Naive thymus-derived CD4-positive, alpha-beta T cell (primary cell): ENCODE data around the gene SMCO4. TPM values are rescaled to one million over a fixed set of nuclear protein-coding genes. Genes with fewer than 3 reads are reported as not detected.
A peak's percentile ranks its signal among the peaks of the same experiment; 100 is the strongest.

Experiments used
- ATAC-seq: fragments of 150-1000 bp; cut with Tn5 transposase; 2 replicates; pipeline ENCODE4 v1.10.0; 2021; ENCODE audit warnings: mild to moderate bottlenecking, moderate library complexity
- CTCF ChIA-PET: fragments of 350-600 bp; sonication (Branson Sonifier 250); formaldehyde crosslinking; loops from one replicate; lab custom pipeline; 2021; ENCODE audit warnings: antibody characterized with exemption; lab: Charles Lee
- POLR2A ChIA-PET: fragments of 350-600 bp; sonication (Branson Sonifier 250); formaldehyde crosslinking; loops from one replicate; lab custom pipeline; 2021; ENCODE audit warnings: antibody characterized with exemption, inconsistent platforms; lab: Charles Lee
- DNase-seq, 9 donors: peaks; one replicate each; pipeline versions ENCODE4 v3.0.0 to v3.0.0-alpha.2; 2020 to 2022; ENCODE audit warnings: mixed read lengths in 1 of 9
- H3K27ac ChIP-seq: one replicate; pipeline ENCODE4 v1.7.0; 2013; ENCODE audit warnings: mild to moderate bottlenecking, low read depth, low read length, moderate library complexity
- H3K27me3 ChIP-seq, 2 donors: one replicate each; pipeline ENCODE4 v1.7.0; 2013; ENCODE audit warnings: low read length in 2 of 2, mild to moderate bottlenecking in 2 of 2, moderate library complexity in 2 of 2; ENCODE audit not compliant: control insufficient read depth in 2 of 2, insufficient read depth in 2 of 2
- H3K36me3 ChIP-seq, 3 experiments: 1 replicate in 2 of 3; 2 replicates in 1 of 3; pipeline ENCODE4 v1.7.0; 2013; ENCODE audit warnings: low read length in 3 of 3, mild to moderate bottlenecking in 3 of 3, moderate library complexity in 1 of 3; ENCODE audit not compliant: insufficient read depth in 3 of 3, control insufficient read depth in 2 of 3
- H3K4me1 ChIP-seq, 2 donors: one replicate each; pipeline ENCODE4 v1.7.0; 2013; ENCODE audit warnings: low read length in 2 of 2, mild to moderate bottlenecking in 2 of 2, moderate library complexity in 1 of 2; ENCODE audit not compliant: control insufficient read depth in 2 of 2, insufficient read depth in 2 of 2
- H3K4me3 ChIP-seq: 2 replicates; pipeline ENCODE4 v1.7.0; 2013; ENCODE audit warnings: mild to moderate bottlenecking, low read length
- H3K9me3 ChIP-seq, 3 experiments: 1 replicate in 2 of 3; 2 replicates in 1 of 3; pipeline ENCODE4 v1.7.0; 2013; ENCODE audit warnings: low read length in 3 of 3; ENCODE audit not compliant: control insufficient read depth in 2 of 3
- H3K27ac Mint-ChIP-seq, 9 donors: one replicate each; pipeline ENCODE4 v1.8.0; 2020 to 2022; ENCODE audit warnings: mixed read lengths in 9 of 9, mild to moderate bottlenecking in 8 of 9, moderate library complexity in 5 of 9, inconsistent platforms in 2 of 9
- H3K27me3 Mint-ChIP-seq, 5 donors: one replicate each; pipeline ENCODE4 v1.8.0; 2021 to 2022; ENCODE audit warnings: mixed read lengths in 5 of 5, mild to moderate bottlenecking in 1 of 5
- H3K36me3 Mint-ChIP-seq, 5 donors: one replicate each; pipeline ENCODE4 v1.8.0; 2020 to 2022; ENCODE audit warnings: mixed read lengths in 5 of 5, mild to moderate bottlenecking in 3 of 5, inconsistent platforms in 1 of 5
- H3K4me1 Mint-ChIP-seq, 7 donors: one replicate each; pipeline ENCODE4 v1.8.0; 2020 to 2022; ENCODE audit warnings: mixed read lengths in 7 of 7, mild to moderate bottlenecking in 3 of 7, inconsistent platforms in 1 of 7
- H3K4me3 Mint-ChIP-seq, 10 donors: one replicate each; pipeline ENCODE4 v1.8.0; 2020 to 2022; ENCODE audit warnings: mild to moderate bottlenecking in 10 of 10, mixed read lengths in 10 of 10, moderate library complexity in 6 of 10, inconsistent platforms in 2 of 10
- H3K9me3 Mint-ChIP-seq, 11 donors: one replicate each; pipeline ENCODE4 v1.8.0; 2020 to 2022; ENCODE audit warnings: mixed read lengths in 11 of 11, mild to moderate bottlenecking in 4 of 11, inconsistent platforms in 1 of 11, moderate library complexity in 1 of 11
- intact Hi-C, 2 donors: fragments of 100-400 bp; cut with micrococcal nuclease; formaldehyde crosslinking; loops; one replicate each; pipeline ENCODE4 v1.15.1; 2023
- polyA plus RNA-seq, 2 donors: library from polyadenylated mRNA; unstranded; fragments of 300-500 nt; fragmentation: Illumina TruSeq; gene quantifications; one replicate each; pipeline ENCODE4 v1.2.3, GENCODE V29; 2021
- total RNA-seq, 6 experiments: library from RNA in 5 of 6; stranded (reverse) in 5 of 6; gene quantifications; 1 replicate in 5 of 6; 2 replicates in 1 of 6; pipeline ENCODE4 v1.2.3 and lab custom pipeline; 2021 to 2026

Gene SMCO4
- total and polyA plus RNA-seq, 7 experiments from 2014 or later: 0.97 to 34.7 (median 3.9) TPM

DNA sequence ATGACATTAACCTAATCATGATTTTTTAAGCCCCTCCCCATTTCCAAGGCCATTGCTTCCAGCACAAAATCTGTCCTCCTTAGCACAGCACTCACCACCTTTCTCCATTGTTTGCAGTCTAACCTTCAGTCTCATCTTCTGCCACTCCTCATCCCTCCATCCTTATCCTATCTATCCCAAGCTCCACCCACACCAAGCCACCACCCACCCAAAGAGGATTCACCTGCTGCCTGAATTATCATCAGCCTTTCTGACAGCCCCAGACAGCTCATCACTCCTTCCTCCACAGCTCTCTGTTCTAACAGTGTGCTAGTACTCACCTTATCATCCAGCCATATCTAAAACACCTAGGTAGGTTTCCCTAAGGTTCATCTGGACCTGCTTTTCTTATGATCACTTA, 20.7 kb upstream of the SMCO4 start:
- Mint-ChIP-seq H3K4me3 (no peak overlapping the region), H3K27me3 (peaks cover 0 to 14% (median 8%) of the 10 kb centered on the region in 5 donors), H3K36me3 (no peaks in the 10 kb centered on the region), H3K4me1 (peaks cover 0 to 8% (median 0%) of the 10 kb centered on the region in 7 donors), H3K27ac (no peak overlapping the region), H3K9me3 (no peaks in the 10 kb centered on the region)
- DNase-seq (no peak), ATAC-seq (no peak)
- CTCF ChIA-PET: no interaction called here
- POLR2A ChIA-PET: no interaction called here
- Histone ChIP-seq H3K4me1 (no peaks in the 10 kb centered on the region), H3K36me3 (no peaks in the 10 kb centered on the region), H3K27ac (no peak overlapping the region), H3K27me3 (no peaks in the 10 kb centered on the region), H3K9me3 (no peaks in the 10 kb centered on the region), H3K4me3 (no peak overlapping the region)
- intact Hi-C loops: no loop called here

DNA sequence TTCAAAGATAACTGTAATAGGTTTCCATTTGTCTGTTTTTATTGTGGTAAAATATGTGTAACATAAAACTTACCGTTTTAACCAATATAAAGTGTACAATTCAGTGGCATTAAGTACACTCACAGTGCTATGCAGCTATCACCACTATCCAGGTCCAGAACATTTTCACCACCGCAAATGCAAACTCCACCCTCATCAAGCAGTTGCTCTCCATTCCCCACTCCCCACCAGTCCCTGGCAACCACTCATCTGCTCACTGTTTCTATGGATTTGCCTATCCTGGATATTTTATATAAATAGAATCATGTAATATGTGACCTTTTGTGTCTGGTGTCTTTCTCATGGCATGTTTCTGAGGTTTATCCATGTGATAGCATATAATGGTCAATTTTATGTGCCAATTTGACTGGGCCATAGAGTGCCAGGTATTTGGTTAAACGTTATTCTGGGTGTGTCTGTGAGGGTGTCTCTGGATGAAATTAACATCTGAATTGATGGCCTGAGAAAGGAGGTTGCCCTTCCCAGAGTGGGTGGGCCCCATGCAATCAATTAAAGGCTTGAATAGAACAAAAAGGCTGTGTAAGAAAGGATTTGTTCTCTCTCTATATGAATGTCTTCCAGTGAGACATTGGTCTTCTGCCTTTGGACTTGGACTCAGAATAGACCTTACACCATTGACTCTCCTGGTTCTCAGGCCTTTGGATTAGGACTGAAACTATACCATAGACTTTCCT, 17.2 kb upstream of the SMCO4 start:
- Histone ChIP-seq H3K36me3 (no peaks in the 10 kb centered on the region), H3K27me3 (no peaks in the 10 kb centered on the region), H3K27ac (no peak overlapping the region), H3K9me3 (no peaks in the 10 kb centered on the region), H3K4me1 (no peaks in the 10 kb centered on the region), H3K4me3 (no peak overlapping the region)
- Mint-ChIP-seq H3K4me1 (peaks cover 0 to 8% (median 0%) of the 10 kb centered on the region in 7 donors), H3K4me3 (no peak overlapping the region), H3K36me3 (no peaks in the 10 kb centered on the region), H3K27me3 (peaks cover 5 to 26% (median 14%) of the 10 kb centered on the region in 5 donors), H3K27ac (no peak overlapping the region), H3K9me3 (no peaks in the 10 kb centered on the region)
- DNase-seq (no peak), ATAC-seq (no peak)
- POLR2A ChIA-PET: no interaction called here
- CTCF ChIA-PET: no interaction called here
- intact Hi-C loops: no loop called here

DNA sequence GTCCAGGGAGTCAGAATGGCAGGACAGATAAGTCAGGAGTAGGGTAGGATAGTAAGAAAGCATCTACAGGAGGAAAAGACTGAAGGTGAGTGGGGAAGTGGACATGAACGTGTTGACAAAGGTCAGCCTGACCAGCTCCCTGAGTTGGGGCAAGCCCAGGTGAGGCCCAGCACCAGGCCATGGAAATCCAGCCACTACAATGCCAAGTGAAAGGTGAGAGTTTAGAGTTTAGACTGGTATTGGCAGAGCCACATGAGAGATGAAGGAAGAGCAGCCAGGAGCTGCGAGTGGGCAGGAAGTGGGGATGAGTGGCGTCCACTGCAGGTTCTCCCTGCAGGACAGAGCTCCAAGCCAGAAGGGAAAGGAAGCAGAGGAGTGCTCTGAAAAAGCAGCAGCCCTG, 16.5 kb upstream of the SMCO4 start:
- intact Hi-C loops: no loop called here

DNA sequence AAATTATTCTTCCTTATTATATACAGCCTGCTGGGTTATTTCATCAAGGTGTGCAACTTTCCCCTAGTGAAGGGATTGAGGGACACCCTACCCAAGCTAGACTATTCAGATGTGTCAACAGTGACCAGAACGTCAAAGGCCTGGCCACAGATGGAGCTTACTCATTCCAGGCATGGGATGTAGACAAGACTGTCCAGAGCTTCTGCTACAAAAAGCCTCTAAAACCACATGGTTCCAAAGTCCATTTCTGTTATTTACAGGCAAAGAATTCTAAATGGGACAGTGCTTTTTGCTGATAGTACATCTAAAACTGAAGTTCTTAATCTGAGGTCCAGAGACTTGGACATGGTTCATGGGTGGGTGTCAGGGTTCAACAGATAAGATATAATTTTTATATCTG, 9.7 kb upstream of the SMCO4 start:
- ChIA-PET CTCF (no interaction called here), POLR2A (no interaction called here)
- intact Hi-C loops: no loop called here
- Mint-ChIP-seq H3K4me1 (peaks cover 0 to 2% (median 0%) of the 10 kb centered on the region in 7 donors), H3K27me3 (peaks cover 16 to 42% (median 37%) of the 10 kb centered on the region in 5 donors), H3K4me3 (no peak overlapping the region), H3K27ac (no peak overlapping the region), H3K9me3 (peaks cover 0 to 2% (median 0%) of the 10 kb centered on the region in 11 donors), H3K36me3 (no peaks in the 10 kb centered on the region)
- no peaks in the 10 kb centered on the region for H3K9me3 ChIP-seq
- DNase-seq (no peak), ATAC-seq (no peak)
- H3K36me3 ChIP-seq: no peaks in the 10 kb centered on the region
- no peaks in the 10 kb centered on the region for H3K27me3 ChIP-seq
- no peak overlapping the region for H3K27ac ChIP-seq
- H3K4me3 ChIP-seq: no peak overlapping the region
- H3K4me1 ChIP-seq: no peaks in the 10 kb centered on the region

More for the DNA sequence above, 16.5 kb upstream of the SMCO4 start:
- Mint-ChIP-seq H3K4me1 (peaks cover 0 to 8% (median 0%) of the 10 kb centered on the region in 7 donors), H3K9me3 (no peaks in the 10 kb centered on the region), H3K36me3 (no peaks in the 10 kb centered on the region), H3K27ac (peak overlapping the region in 1 of 9 donors; percentile 2), H3K27me3 (peaks cover 12 to 26% (median 21%) of the 10 kb centered on the region in 5 donors), H3K4me3 (no peak overlapping the region)
- no peaks in the 10 kb centered on the region for H3K27me3 ChIP-seq
- H3K36me3 ChIP-seq: no peaks in the 10 kb centered on the region
- H3K9me3 ChIP-seq: no peaks in the 10 kb centered on the region
- POLR2A ChIA-PET: no interaction called here
- H3K4me1 ChIP-seq: no peaks in the 10 kb centered on the region
- no peak overlapping the region for H3K4me3 ChIP-seq
- CTCF ChIA-PET: no interaction called here
- ATAC-seq (no peak), DNase-seq (no peak)
- no peak overlapping the region for H3K27ac ChIP-seq

DNA sequence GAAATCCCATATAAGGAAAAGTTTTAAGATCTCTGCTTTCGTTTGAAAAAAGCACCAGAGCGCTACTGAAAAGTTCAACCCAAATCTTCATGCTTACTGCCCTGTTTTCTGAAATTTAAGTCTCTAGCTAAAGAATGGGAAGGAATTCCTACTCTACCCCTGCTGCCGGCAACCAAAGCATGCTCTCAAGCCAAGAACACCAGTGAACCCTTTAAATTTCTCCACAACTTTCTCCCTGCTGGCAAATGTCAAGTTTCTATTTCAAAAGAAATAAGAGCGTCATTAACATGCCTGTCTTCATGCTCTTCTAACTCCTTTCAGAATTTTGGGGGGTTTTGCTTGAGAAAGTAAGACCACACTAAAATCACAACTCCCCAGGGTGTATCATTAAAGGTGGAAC, 6.8 kb upstream of the SMCO4 start:
- H3K27me3 ChIP-seq: no peaks in the 10 kb centered on the region
- no peaks in the 10 kb centered on the region for H3K4me1 ChIP-seq
- H3K4me3 Mint-ChIP-seq: no peak overlapping the region
- H3K27ac ChIP-seq: no peak overlapping the region
- H3K9me3 Mint-ChIP-seq: peaks cover 0 to 2% (median 0%) of the 10 kb centered on the region in 11 donors
- POLR2A ChIA-PET: interaction anchor here (0.6 to 0.7 kb wide), 2 partner anchors 8 to 80 kb away, joined by 3 read pairs; no protein-coding TSS in a partner anchor
- H3K27ac Mint-ChIP-seq: no peak overlapping the region
- intact Hi-C loops: loop anchor here in 1 of 2 donors (10.0 kb wide), 1 partner anchor 165 kb away; no protein-coding TSS in a partner anchor
- ATAC-seq (no peak), DNase-seq (no peak)
- H3K4me1 Mint-ChIP-seq: peaks cover 0 to 2% (median 0%) of the 10 kb centered on the region in 7 donors
- H3K27me3 Mint-ChIP-seq: peaks cover 7 to 34% (median 20%) of the 10 kb centered on the region in 5 donors
- no peak overlapping the region for H3K4me3 ChIP-seq
- no peaks in the 10 kb centered on the region for H3K36me3 Mint-ChIP-seq
- no peaks in the 10 kb centered on the region for H3K9me3 ChIP-seq
- CTCF ChIA-PET: no interaction called here
- H3K36me3 ChIP-seq: no peaks in the 10 kb centered on the region

DNA sequence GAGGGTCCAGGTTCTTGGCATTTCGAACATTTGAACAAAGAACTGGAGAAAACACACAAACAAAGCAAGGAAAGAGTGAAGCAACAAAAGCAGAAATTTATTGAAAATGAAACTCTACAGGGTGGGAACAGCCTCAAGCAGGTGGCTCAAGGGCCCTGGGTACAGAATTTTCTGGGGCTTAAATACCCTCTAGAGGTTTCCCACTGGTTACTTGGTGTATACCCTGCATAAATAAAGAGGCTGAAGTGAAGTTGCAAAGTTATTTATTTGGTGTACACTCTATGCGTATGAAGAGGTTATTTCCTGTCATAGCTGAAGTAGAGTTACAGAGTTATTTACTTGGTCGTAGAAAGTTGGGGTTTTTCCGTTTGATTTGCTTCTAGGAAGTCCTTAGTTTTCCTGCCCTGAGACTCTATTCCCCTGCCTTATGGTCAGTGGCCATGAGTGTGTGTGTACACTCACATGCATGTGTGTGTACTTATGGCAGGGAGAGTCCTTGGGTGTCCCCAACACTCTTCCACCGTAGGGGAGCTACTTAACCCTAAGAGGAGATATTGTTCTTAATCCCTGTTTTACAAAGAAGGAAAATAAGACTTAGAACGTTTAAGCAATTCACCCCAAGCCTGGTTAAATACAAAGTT, 5.6 kb upstream of the SMCO4 start:
- H3K4me3 ChIP-seq: no peak overlapping the region
- Mint-ChIP-seq H3K27me3 (peaks cover 4 to 33% (median 16%) of the 10 kb centered on the region in 5 donors), H3K27ac (peak overlapping the region in 1 of 9 donors; percentile 27), H3K36me3 (no peaks in the 10 kb centered on the region), H3K4me1 (peaks cover 5 to 12% (median 9%) of the 10 kb centered on the region in 7 donors), H3K4me3 (no peak overlapping the region), H3K9me3 (peaks cover 0 to 2% (median 0%) of the 10 kb centered on the region in 11 donors)
- ChIA-PET CTCF (no interaction called here), POLR2A (interaction anchor here (0.5 kb wide), 1 partner anchor 14 kb away, joined by 3 read pairs; no protein-coding TSS in a partner anchor)
- intact Hi-C loops: loop anchor here in 1 of 2 donors (10.0 kb wide), 1 partner anchor 164 kb away; no protein-coding TSS in a partner anchor
- DNase-seq: no peak
- no peaks in the 10 kb centered on the region for H3K4me1 ChIP-seq
- H3K9me3 ChIP-seq: no peaks in the 10 kb centered on the region
- H3K36me3 ChIP-seq: no peaks in the 10 kb centered on the region
- no peak overlapping the region for H3K27ac ChIP-seq
- H3K27me3 ChIP-seq: no peaks in the 10 kb centered on the region
- no peak for ATAC-seq
